Muscle layer of duodenum (tissue), 2 donors: ENCODE measurements around the gene AP1S3.
"Not testable (repeated sequence)": the region's sequence is repeated elsewhere in the genome, so short reads cannot be mapped to it uniquely, and the experiment has no call there.

Source experiments
- H3K27ac ChIP-seq: one replicate; pipeline ENCODE4 v1.7.0; 2013; ENCODE audit warnings: mild to moderate bottlenecking, low read length
- H3K27me3 ChIP-seq: one replicate; pipeline ENCODE4 v1.7.0; 2013; ENCODE audit warnings: low read depth, mild to moderate bottlenecking, control low read depth, low read length
- H3K36me3 ChIP-seq, 2 donors: one replicate each; pipeline ENCODE4 v1.7.0; 2013; ENCODE audit warnings: low read length in 2 of 2, control low read depth in 1 of 2, mild to moderate bottlenecking in 1 of 2; ENCODE audit not compliant: insufficient read depth in 2 of 2, control insufficient read depth in 1 of 2
- H3K4me1 ChIP-seq, 2 donors: one replicate each; pipeline ENCODE4 v1.7.0; 2013; ENCODE audit warnings: low read length in 2 of 2, mild to moderate bottlenecking in 2 of 2, control low read depth in 1 of 2, moderate library complexity in 1 of 2; ENCODE audit not compliant: insufficient read depth in 2 of 2, control insufficient read depth in 1 of 2
- H3K4me3 ChIP-seq, 2 donors: one replicate each; pipeline ENCODE4 v1.7.0; 2013; ENCODE audit warnings: low read length in 2 of 2, low read depth in 1 of 2, mild to moderate bottlenecking in 1 of 2
- H3K9me3 ChIP-seq, 2 donors: one replicate each; pipeline ENCODE4 v1.7.0; 2013; ENCODE audit warnings: low read length in 2 of 2, control low read depth in 1 of 2, mild to moderate bottlenecking in 1 of 2; ENCODE audit not compliant: control insufficient read depth in 1 of 2
- donor health status: healthy.

The AP1S3 gene

GRCh38 chr2:223797811-223798721 is 39.3 kb downstream of the AP1S3 start:
- Histone ChIP-seq H3K9me3 (no peaks in the 10 kb centered on the region), H3K36me3 (no peaks in the 10 kb centered on the region), H3K4me3 (no peak overlapping the region), H3K27ac (no peak overlapping the region), H3K4me1 (no peaks in the 10 kb centered on the region), H3K27me3 (no peaks in the 10 kb centered on the region)

GRCh38 chr2:223797037-223797436 is 40.3 kb downstream of the AP1S3 start:
- Histone ChIP-seq H3K4me1 (no peaks in the 10 kb centered on the region), H3K4me3 (no peak overlapping the region), H3K27ac (no peak overlapping the region), H3K9me3 (no peaks in the 10 kb centered on the region), H3K36me3 (no peaks in the 10 kb centered on the region), H3K27me3 (no peaks in the 10 kb centered on the region)

GRCh38 chr2:223789423-223789822 is 48.0 kb downstream of the AP1S3 start:
- Histone ChIP-seq H3K27me3 (no peaks in the 10 kb centered on the region), H3K4me3 (no peak overlapping the region), H3K9me3 (no peaks in the 10 kb centered on the region), H3K27ac (no peak overlapping the region), H3K4me1 (no peaks in the 10 kb centered on the region), H3K36me3 (no peaks in the 10 kb centered on the region)

- no peak overlapping the region for H3K27ac ChIP-seq
- no peaks in the 10 kb centered on the region for H3K27me3 ChIP-seq
- H3K9me3 ChIP-seq = no peaks in the 10 kb centered on the region
- H3K4me1 ChIP-seq = no peaks in the 10 kb centered on the region
- H3K4me3 ChIP-seq = no peak overlapping the region
- no peaks in the 10 kb centered on the region for H3K36me3 ChIP-seq
Measured at GRCh38 chr2:223788826-223789225, 48.6 kb downstream of the AP1S3 start.

GRCh38 chr2:223788106-223788505 is 49.3 kb downstream of the AP1S3 start:
- not testable (repeated sequence) for H3K4me3 ChIP-seq, H3K4me1 ChIP-seq, H3K36me3 ChIP-seq, H3K9me3 ChIP-seq, H3K27me3 ChIP-seq, H3K27ac ChIP-seq

GRCh38 chr2:223787358-223787757 is 50.0 kb downstream of the AP1S3 start:
- H3K27ac ChIP-seq = no peak overlapping the region
- H3K4me1 ChIP-seq = no peaks in the 10 kb centered on the region
- H3K36me3 ChIP-seq = no peaks in the 10 kb centered on the region
- no peaks in the 10 kb centered on the region for H3K9me3 ChIP-seq
- H3K27me3 ChIP-seq = no peaks in the 10 kb centered on the region
- H3K4me3 ChIP-seq = no peak overlapping the region

- no peaks in the 10 kb centered on the region for H3K9me3 ChIP-seq
- no peaks in the 10 kb centered on the region for H3K36me3 ChIP-seq
- no peak overlapping the region for H3K27ac ChIP-seq
- H3K4me3 ChIP-seq = no peak overlapping the region
- H3K27me3 ChIP-seq = no peaks in the 10 kb centered on the region
- H3K4me1 ChIP-seq = no peaks in the 10 kb centered on the region
Measured at GRCh38 chr2:223786943-223787342, 50.4 kb downstream of the AP1S3 start.

GRCh38 chr2:223786236-223786635 is 51.1 kb downstream of the AP1S3 start:
- no peaks in the 10 kb centered on the region for H3K36me3 ChIP-seq
- no peak overlapping the region for H3K27ac ChIP-seq
- no peaks in the 10 kb centered on the region for H3K27me3 ChIP-seq
- no peak overlapping the region for H3K4me3 ChIP-seq
- no peaks in the 10 kb centered on the region for H3K4me1 ChIP-seq
- no peaks in the 10 kb centered on the region for H3K9me3 ChIP-seq

GRCh38 chr2:223784221-223784772 is 53.1 kb downstream of the AP1S3 start:
- Histone ChIP-seq H3K9me3 (no peaks in the 10 kb centered on the region), H3K36me3 (no peaks in the 10 kb centered on the region), H3K4me3 (no peak overlapping the region), H3K27me3 (no peaks in the 10 kb centered on the region), H3K4me1 (no peaks in the 10 kb centered on the region), H3K27ac (no peak overlapping the region)

GRCh38 chr2:223782629-223783028 is 54.8 kb downstream of the AP1S3 start:
- Histone ChIP-seq H3K4me3 (no peak overlapping the region), H3K9me3 (no peaks in the 10 kb centered on the region), H3K27me3 (no peaks in the 10 kb centered on the region), H3K27ac (no peak overlapping the region), H3K4me1 (no peaks in the 10 kb centered on the region), H3K36me3 (no peaks in the 10 kb centered on the region)

- H3K4me1 ChIP-seq = no peaks in the 10 kb centered on the region
- H3K36me3 ChIP-seq = no peaks in the 10 kb centered on the region
- H3K27ac ChIP-seq = no peak overlapping the region
- no peaks in the 10 kb centered on the region for H3K27me3 ChIP-seq
- no peaks in the 10 kb centered on the region for H3K9me3 ChIP-seq
- H3K4me3 ChIP-seq = no peak overlapping the region
Measured at GRCh38 chr2:223781560-223781959, 55.8 kb downstream of the AP1S3 start.

GRCh38 chr2:223779877-223780276 is 57.5 kb downstream of the AP1S3 start:
- Histone ChIP-seq H3K4me1 (no peaks in the 10 kb centered on the region), H3K27me3 (no peaks in the 10 kb centered on the region), H3K27ac (no peak overlapping the region), H3K36me3 (no peaks in the 10 kb centered on the region), H3K4me3 (no peak overlapping the region), H3K9me3 (no peaks in the 10 kb centered on the region)
